H9 (cell line): ENCODE measurements around the gene KCNK16. TPM values are rescaled to one million over a fixed set of nuclear protein-coding genes. Genes with fewer than 3 reads are reported as not detected.

Experiments used
- DNase-seq: peaks from one replicate; pipeline ENCODE4 v3.0.0-alpha.2; 2017
- H2AFZ ChIP-seq: one replicate; pipeline ENCODE4 v1.6.1; 2013; ENCODE audit warnings: mild to moderate bottlenecking, low read length, control low read depth, moderate library complexity
- H2AK5ac ChIP-seq: 2 replicates; pipeline ENCODE4 v1.6.1; 2013; ENCODE audit warnings: low read length, control low read depth, mixed read lengths; ENCODE audit not compliant: insufficient read length
- H2BK120ac ChIP-seq: one replicate; pipeline ENCODE4 v1.6.1; 2013; ENCODE audit warnings: low read depth, mild to moderate bottlenecking, low read length, control low read depth, inconsistent platforms; ENCODE audit not compliant: poor library complexity, severe bottlenecking
- H2BK12ac ChIP-seq: 2 replicates; pipeline ENCODE4 v1.6.1; 2013; ENCODE audit warnings: low read length, control low read depth, mixed read lengths, low read depth; ENCODE audit not compliant: insufficient read length
- H2BK15ac ChIP-seq: 2 replicates; pipeline ENCODE4 v1.6.1; 2013; ENCODE audit warnings: low read depth, low read length, control low read depth
- H2BK20ac ChIP-seq: one replicate; pipeline ENCODE4 v1.6.1; 2013; ENCODE audit warnings: low read depth, mild to moderate bottlenecking, low read length, control low read depth, inconsistent platforms; ENCODE audit not compliant: poor library complexity, severe bottlenecking
- H2BK5ac ChIP-seq: 2 replicates; pipeline ENCODE4 v1.6.1; 2013; ENCODE audit warnings: low read length, control low read depth, mixed read lengths; ENCODE audit not compliant: insufficient read length
- H3K14ac ChIP-seq: 2 replicates; pipeline ENCODE4 v1.6.1; 2013; ENCODE audit warnings: low read length, control low read depth; ENCODE audit not compliant: insufficient read depth
- H3K18ac ChIP-seq: 2 replicates; pipeline ENCODE4 v1.6.1; 2013; ENCODE audit warnings: low read depth, mild to moderate bottlenecking, mixed read lengths, low read length, control low read depth; ENCODE audit not compliant: insufficient read length
- H3K23ac ChIP-seq: 2 replicates; pipeline ENCODE4 v1.6.1; 2013; ENCODE audit warnings: low read length, control low read depth, mixed read lengths, low read depth; ENCODE audit not compliant: insufficient read length
- H3K23me2 ChIP-seq: 2 replicates; pipeline ENCODE4 v1.6.1; 2013; ENCODE audit warnings: low read depth, mild to moderate bottlenecking, mixed read lengths, low read length, control low read depth; ENCODE audit not compliant: insufficient read length, poor library complexity, severe bottlenecking
- H3K27ac ChIP-seq: 2 replicates; pipeline ENCODE4 v1.5.1; 2013; ENCODE audit warnings: low read length, control low read depth, mixed read lengths, low read depth; ENCODE audit not compliant: insufficient read length
- H3K27me3 ChIP-seq: 2 replicates; pipeline ENCODE4 v1.6.1; 2013; ENCODE audit warnings: low read length, control low read depth, inconsistent platforms; ENCODE audit not compliant: insufficient read depth
- H3K4ac ChIP-seq: 2 replicates; pipeline ENCODE4 v1.6.1; 2013; ENCODE audit warnings: low read depth, mild to moderate bottlenecking, control low read depth, inconsistent platforms, low read length, moderate library complexity
- H3K4me1 ChIP-seq: 2 replicates; pipeline ENCODE4 v1.6.1; 2013; ENCODE audit warnings: low read length, control low read depth, inconsistent platforms; ENCODE audit not compliant: insufficient read depth
- H3K4me2 ChIP-seq: 2 replicates; pipeline ENCODE4 v1.6.1; 2013; ENCODE audit warnings: low read length, control low read depth, mixed read lengths; ENCODE audit not compliant: insufficient read length, insufficient read depth
- H3K56ac ChIP-seq: 2 replicates; pipeline ENCODE4 v1.6.1; 2013; ENCODE audit warnings: low read depth, mild to moderate bottlenecking, mixed read lengths, low read length, control low read depth; ENCODE audit not compliant: insufficient read length
- H3K79me1 ChIP-seq: 2 replicates; pipeline ENCODE4 v1.6.1; 2013; ENCODE audit warnings: low read depth, mild to moderate bottlenecking, moderate library complexity, low read length, control low read depth, inconsistent platforms; ENCODE audit not compliant: insufficient read depth, poor library complexity, severe bottlenecking
- H3K79me2 ChIP-seq: 2 replicates; pipeline ENCODE4 v1.6.1; 2013; ENCODE audit warnings: low read length, control low read depth, inconsistent platforms; ENCODE audit not compliant: insufficient read depth
- H3K9ac ChIP-seq: 2 replicates; pipeline ENCODE4 v1.6.1; 2013; ENCODE audit warnings: low read length, control low read depth, mixed read lengths; ENCODE audit not compliant: insufficient read length; ENCODE audit errors: extremely low read depth
- H3K9me3 ChIP-seq: one replicate; pipeline ENCODE4 v1.6.1; 2013; ENCODE audit warnings: low read depth, low read length, inconsistent platforms; ENCODE audit not compliant: control insufficient read depth
- H3T11ph ChIP-seq: one replicate; pipeline ENCODE4 v1.6.1; 2013; ENCODE audit warnings: mild to moderate bottlenecking, low read length, control low read depth, inconsistent platforms
- H4K20me1 ChIP-seq: one replicate; pipeline ENCODE4 v1.6.1; 2013; ENCODE audit not compliant: control insufficient read depth, insufficient read length, insufficient read depth
- H4K5ac ChIP-seq: 2 replicates; pipeline ENCODE4 v1.6.1; 2013; ENCODE audit warnings: low read depth, mild to moderate bottlenecking, mixed read lengths, low read length, control low read depth; ENCODE audit not compliant: insufficient read length
- H4K8ac ChIP-seq: replicated peaks from 2 replicates; pipeline ENCODE4 v1.6.1; 2013; ENCODE audit warnings: low read length, control low read depth, mixed read lengths, low read depth; ENCODE audit not compliant: insufficient read length
- H4K91ac ChIP-seq: 2 replicates; pipeline ENCODE4 v1.6.1; 2013; ENCODE audit warnings: low read depth, mild to moderate bottlenecking, moderate library complexity, mixed read lengths, low read length, control low read depth; ENCODE audit not compliant: insufficient read length
- H3K27ac Mint-ChIP-seq, 3 experiments: 2 replicates in 2 of 3; 3 replicates in 1 of 3; pipeline ENCODE4 v1.8.0; 2020 to 2021; ENCODE audit warnings: mixed read lengths in 3 of 3, mild to moderate bottlenecking in 1 of 3, moderate library complexity in 1 of 3
- H3K27me3 Mint-ChIP-seq: 2 replicates; pipeline ENCODE4 v1.8.0; 2021; ENCODE audit warnings: low read depth, mild to moderate bottlenecking, moderate library complexity, mixed read lengths
- H3K36me3 Mint-ChIP-seq, 3 experiments: 2 replicates in 2 of 3; 3 replicates in 1 of 3; pipeline ENCODE4 v1.8.0; 2020 to 2021; ENCODE audit warnings: low read depth in 3 of 3, mixed read lengths in 3 of 3; ENCODE audit not compliant: insufficient read depth in 1 of 3
- H3K4me1 Mint-ChIP-seq, 2 experiments: 2 replicates each; pipeline ENCODE4 v1.8.0; 2020; ENCODE audit warnings: mixed read lengths in 2 of 2
- H3K4me3 Mint-ChIP-seq, 2 experiments: 2 replicates in 1 of 2; 3 replicates in 1 of 2; pipeline ENCODE4 v1.8.0; 2020 to 2021; ENCODE audit warnings: mild to moderate bottlenecking in 2 of 2, mixed read lengths in 2 of 2, moderate library complexity in 1 of 2
- H3K9me3 Mint-ChIP-seq, 2 experiments: 2 replicates in 1 of 2; 3 replicates in 1 of 2; pipeline ENCODE4 v1.8.0; 2020; ENCODE audit warnings: mild to moderate bottlenecking in 2 of 2, mixed read lengths in 2 of 2, moderate library complexity in 1 of 2
- WGBS: extraction: QIAGEN DNeasy Blood & Tissue Kit; methylation state at CpG from one replicate; pipeline ENCODE4 v1.1.7; 2013; ENCODE audit warnings: missing lambda C conversion rate, low lambda C conversion rate, mixed read lengths; ENCODE audit not compliant: insufficient read length; ENCODE audit errors: extremely low coverage; 5-methylcytosine and 5-hydroxymethylcytosine counted together
- total RNA-seq: library from RNA; stranded (reverse); gene quantifications from 2 replicates; pipeline ENCODE4 v1.2.1, GENCODE V29; 2021
- TF ChIP-seq, protein P1 (sequence below): fragments of 200-600 bp; sonication (generic); conservative IDR thresholded peaks from 3 replicates; pipeline ENCODE4 v1.8.0; 2021; ENCODE audit warnings: antibody characterized with exemption, mild to moderate bottlenecking

KCNK16 gene
- total RNA-seq, 1 experiment from 2014 or later, result not detected

DNA sequence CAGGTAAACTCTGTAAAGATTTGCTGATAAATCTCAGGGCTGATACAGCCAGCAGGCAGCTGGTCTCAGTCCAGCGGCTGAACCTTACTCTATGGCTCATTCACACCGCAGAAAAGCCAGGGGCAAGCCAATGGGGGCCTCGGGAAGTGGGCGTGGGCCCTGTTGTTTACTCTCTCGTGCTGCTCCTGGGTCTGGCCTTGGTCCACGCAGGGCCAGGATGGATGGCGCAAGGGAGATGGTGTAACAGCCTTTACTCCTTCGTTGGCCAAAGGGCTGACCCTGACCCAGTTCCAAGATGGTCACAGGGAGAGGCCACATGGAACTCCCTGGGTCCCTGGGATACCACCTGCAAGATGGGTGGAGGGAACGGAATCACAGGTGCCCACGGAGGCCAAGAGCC, 24.4 kb downstream of the KCNK16 start:
- Histone ChIP-seq H3K56ac (no peak overlapping the region), H2BK15ac (no peak overlapping the region), H4K5ac (no peak overlapping the region), H3K14ac (no peak overlapping the region), H3K4me2 (no peak overlapping the region), H2BK20ac (no peak overlapping the region), H3K4ac (no peak overlapping the region), H3T11ph (no peak overlapping the region), H3K18ac (no peak overlapping the region), H4K91ac (no peak overlapping the region), H3K27me3 (no peaks in the 10 kb centered on the region; the same call in 1 of the 2 replicates), H3K79me2 (no peaks in the 10 kb centered on the region), H2BK5ac (no peak overlapping the region), H2AK5ac (no peak overlapping the region), H3K27ac (no peak overlapping the region), H3K9ac (no peak overlapping the region), H3K23ac (no peak overlapping the region), H3K79me1 (no peaks in the 10 kb centered on the region), H3K4me1 (peaks cover 2% of the 10 kb centered on the region; the same call in 1 of the 2 replicates), H4K20me1 (no peaks in the 10 kb centered on the region), H4K8ac (no peak overlapping the region), H2BK12ac (no peak overlapping the region), H2BK120ac (no peak overlapping the region), H3K9me3 (no peaks in the 10 kb centered on the region), H3K23me2 (no peaks in the 10 kb centered on the region), H2AFZ (no peak overlapping the region)
- peaks cover 45 to 46% of the 10 kb centered on the region in 2 experiments for H3K4me1 Mint-ChIP-seq
- no peak for DNase-seq
- peaks cover 6% of the 10 kb centered on the region; the same call in 1 of the 2 replicates for H3K27me3 Mint-ChIP-seq
- WGBS, result no CpG with 5 or more reads among the region's 10 CpGs
- no peak overlapping the region for H3K4me3 Mint-ChIP-seq
- no peaks in the 10 kb centered on the region; a peak in 1 of 5 replicates for H3K9me3 Mint-ChIP-seq
- no peak overlapping the region for H3K27ac Mint-ChIP-seq
- TF ChIP-seq, protein P1, sequence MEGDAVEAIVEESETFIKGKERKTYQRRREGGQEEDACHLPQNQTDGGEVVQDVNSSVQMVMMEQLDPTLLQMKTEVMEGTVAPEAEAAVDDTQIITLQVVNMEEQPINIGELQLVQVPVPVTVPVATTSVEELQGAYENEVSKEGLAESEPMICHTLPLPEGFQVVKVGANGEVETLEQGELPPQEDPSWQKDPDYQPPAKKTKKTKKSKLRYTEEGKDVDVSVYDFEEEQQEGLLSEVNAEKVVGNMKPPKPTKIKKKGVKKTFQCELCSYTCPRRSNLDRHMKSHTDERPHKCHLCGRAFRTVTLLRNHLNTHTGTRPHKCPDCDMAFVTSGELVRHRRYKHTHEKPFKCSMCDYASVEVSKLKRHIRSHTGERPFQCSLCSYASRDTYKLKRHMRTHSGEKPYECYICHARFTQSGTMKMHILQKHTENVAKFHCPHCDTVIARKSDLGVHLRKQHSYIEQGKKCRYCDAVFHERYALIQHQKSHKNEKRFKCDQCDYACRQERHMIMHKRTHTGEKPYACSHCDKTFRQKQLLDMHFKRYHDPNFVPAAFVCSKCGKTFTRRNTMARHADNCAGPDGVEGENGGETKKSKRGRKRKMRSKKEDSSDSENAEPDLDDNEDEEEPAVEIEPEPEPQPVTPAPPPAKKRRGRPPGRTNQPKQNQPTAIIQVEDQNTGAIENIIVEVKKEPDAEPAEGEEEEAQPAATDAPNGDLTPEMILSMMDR, result no peak
- H3K36me3 Mint-ChIP-seq, result no peaks in the 10 kb centered on the region
